ENCODE measurements around the gene SLC25A33. TPM values are rescaled to one million over a fixed set of nuclear protein-coding genes. Genes with fewer than 3 reads are reported as not detected.

SLC25A33 gene
- total RNA-seq, 1 donor from 2014 or later = 7.7 TPM

GRCh38 chr1:9593492-9594465 is 54.5 kb downstream of the SLC25A33 start:
- Mint-ChIP-seq H3K9me3 (ENCODE audit: low read depth) (no peaks in the 10 kb centered on the region), H3K36me3 (ENCODE audit: insufficient read depth) (peaks cover 1% of the 10 kb centered on the region), H3K27me3 (no peaks in the 10 kb centered on the region), H3K4me1 (ENCODE audit: low read depth) (peaks cover 16% of the 10 kb centered on the region), H3K4me3 (ENCODE audit: low read depth) (no peak overlapping the region), H3K27ac (peak overlapping the region; percentile 64)
- no peak for TF ChIP-seq CTCF (IDR thresholded peaks at IDR 0.05; ENCODE audit: unreplicated experiment)
- peak; percentile 37 for DNase-seq (ENCODE audit: low spot score, unreplicated experiment)

GRCh38 chr1:9594471-9595155 is 55.3 kb downstream of the SLC25A33 start:
- Mint-ChIP-seq H3K27ac (no peak overlapping the region), H3K27me3 (no peaks in the 10 kb centered on the region), H3K4me1 (ENCODE audit: low read depth) (peaks cover 16% of the 10 kb centered on the region), H3K4me3 (ENCODE audit: low read depth) (no peak overlapping the region), H3K36me3 (ENCODE audit: insufficient read depth) (peaks cover 1% of the 10 kb centered on the region), H3K9me3 (ENCODE audit: low read depth) (no peaks in the 10 kb centered on the region)
- no peak for TF ChIP-seq CTCF (IDR thresholded peaks at IDR 0.05; ENCODE audit: unreplicated experiment)
- no peak for DNase-seq (ENCODE audit: low spot score, unreplicated experiment)

GRCh38 chr1:9595156-9595967 is 56.1 kb downstream of the SLC25A33 start:
- H3K9me3 Mint-ChIP-seq (ENCODE audit: low read depth) = no peaks in the 10 kb centered on the region
- H3K27me3 Mint-ChIP-seq = no peaks in the 10 kb centered on the region
- no peak for TF ChIP-seq CTCF (IDR thresholded peaks at IDR 0.05; ENCODE audit: unreplicated experiment)
- peaks cover 1% of the 10 kb centered on the region for H3K36me3 Mint-ChIP-seq (ENCODE audit: insufficient read depth)
- DNase-seq (ENCODE audit: low spot score, unreplicated experiment) = no peak
- peaks cover 13% of the 10 kb centered on the region for H3K4me1 Mint-ChIP-seq (ENCODE audit: low read depth)
- no peak overlapping the region for H3K27ac Mint-ChIP-seq
- H3K4me3 Mint-ChIP-seq (ENCODE audit: low read depth) = no peak overlapping the region

DNA sequence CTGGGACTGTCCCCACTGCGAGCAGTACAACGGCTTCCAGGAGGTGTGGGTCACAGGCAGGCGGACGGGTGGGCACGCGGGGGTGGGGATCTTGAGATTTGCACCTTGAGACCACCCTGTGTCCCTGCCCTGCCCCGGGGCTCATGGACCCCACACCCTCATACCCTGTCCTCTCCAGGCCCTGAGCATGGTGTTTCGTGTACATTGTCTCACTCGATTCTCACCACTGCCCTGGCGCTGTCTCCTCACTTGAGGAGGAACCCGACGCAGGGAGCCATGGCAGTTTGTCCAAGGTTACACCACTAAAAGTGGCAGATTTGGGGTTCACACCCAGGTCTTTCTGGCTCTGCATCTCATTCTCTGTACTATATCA is 56.7 kb downstream of the SLC25A33 start:
- H3K36me3 Mint-ChIP-seq (ENCODE audit: insufficient read depth) = peaks cover 1% of the 10 kb centered on the region
- no peak for TF ChIP-seq CTCF (IDR thresholded peaks at IDR 0.05; ENCODE audit: unreplicated experiment)
- DNase-seq (ENCODE audit: low spot score, unreplicated experiment) = no peak
- no peak overlapping the region for H3K4me3 Mint-ChIP-seq (ENCODE audit: low read depth)
- peaks cover 10% of the 10 kb centered on the region for H3K4me1 Mint-ChIP-seq (ENCODE audit: low read depth)
- no peaks in the 10 kb centered on the region for H3K27me3 Mint-ChIP-seq
- no peaks in the 10 kb centered on the region for H3K9me3 Mint-ChIP-seq (ENCODE audit: low read depth)
- no peak overlapping the region for H3K27ac Mint-ChIP-seq
